PC-3 (cell line): Measurements from ENCODE around the gene ADCY3. TPM values are rescaled to one million over a fixed set of nuclear protein-coding genes. Genes with fewer than 3 reads are reported as not detected.

Experiments used
- ATAC-seq: fragments of 200-7000 bp; cut with Tn5 transposase; 2 replicates; pipeline ENCODE4 v1.9.1; 2020; ENCODE audit warnings: mild to moderate bottlenecking, moderate library complexity
- BruUV-seq: library from RNA; stranded (reverse); fragments of 400-500 nt; replicated peaks from 2 replicates; lab custom pipeline; 2021; lab: Mats Ljungman, UMichigan
- CTCF ChIA-PET: fragments of 300-600 bp; sonication (Branson Sonifier 250); formaldehyde crosslinking; loops from one replicate; lab custom pipeline; 2022; ENCODE audit warnings: antibody characterized with exemption; lab: Charles Lee
- POLR2A ChIA-PET: fragments of 300-600 bp; sonication (Branson Sonifier 250); formaldehyde crosslinking; loops from one replicate; lab custom pipeline; 2022; ENCODE audit warnings: antibody characterized with exemption; ENCODE audit not compliant: unreplicated experiment; lab: Charles Lee
- DNase-seq: peaks from one replicate; pipeline ENCODE4 v3.0.0-alpha.2; 2015
- H2AFZ ChIP-seq: fragments of 300-600 bp; sonication (generic); 2 replicates; pipeline ENCODE4 v1.6.0; 2016; ENCODE audit warnings: antibody characterized with exemption, low read length
- H3F3A ChIP-seq: fragments of 300-600 bp; sonication (generic); one replicate; pipeline ENCODE4 v1.6.0; 2017; ENCODE audit warnings: antibody characterized with exemption, low read length, control low read depth, mild to moderate bottlenecking; ENCODE audit not compliant: unreplicated experiment
- H3K27ac ChIP-seq: fragments of 300-600 bp; sonication (generic); 2 replicates; pipeline ENCODE4 v1.5.1; 2016; ENCODE audit warnings: mild to moderate bottlenecking, low read length
- H3K27me3 ChIP-seq: fragments of 300-600 bp; sonication (generic); 2 replicates; pipeline ENCODE4 v1.6.1; 2016; ENCODE audit warnings: low read length, mixed read lengths
- H3K36me3 ChIP-seq: fragments of 300-600 bp; sonication (generic); 2 replicates; pipeline ENCODE4 v1.6.1; 2016; ENCODE audit warnings: low read depth, mixed run types, low read length, mixed read lengths
- H3K4me1 ChIP-seq: fragments of 300-600 bp; sonication (generic); 2 replicates; pipeline ENCODE4 v1.5.1; 2016; ENCODE audit warnings: low read length; ENCODE audit not compliant: insufficient read depth
- H3K4me2 ChIP-seq: fragments of 300-600 bp; sonication (generic); 2 replicates; pipeline ENCODE4 v1.6.0; 2016; ENCODE audit warnings: low read length
- H3K4me3 ChIP-seq: fragments of 300-600 bp; sonication (generic); 2 replicates; pipeline ENCODE4 v1.5.1; 2016; ENCODE audit warnings: mild to moderate bottlenecking, low read length, mixed read lengths
- H3K79me2 ChIP-seq: fragments of 300-600 bp; sonication (generic); 2 replicates; pipeline ENCODE4 v1.6.1; 2017; ENCODE audit warnings: low read length, mixed read lengths
- H3K9ac ChIP-seq: fragments of 300-600 bp; sonication (generic); 2 replicates; pipeline ENCODE4 v1.6.0; 2016; ENCODE audit warnings: mild to moderate bottlenecking, low read length
- H3K9me2 ChIP-seq: fragments of 300-600 bp; sonication (generic); replicated peaks from 2 replicates; pipeline ENCODE4 v1.6.1; 2016; ENCODE audit warnings: mixed run types, low read length, mixed read lengths
- H3K9me3 ChIP-seq: fragments of 300-600 bp; sonication (generic); 2 replicates; pipeline ENCODE4 v1.6.1; 2016; ENCODE audit warnings: low read length, mixed read lengths
- H4K20me1 ChIP-seq: fragments of 300-600 bp; sonication (generic); 2 replicates; pipeline ENCODE4 v1.6.1; 2016; ENCODE audit warnings: low read length, mixed read lengths
- EZH2 ChIP-seq: fragments of 300-600 bp; sonication (generic); IDR thresholded peaks from one replicate; pipeline ENCODE4 v1.6.1; 2017; ENCODE audit warnings: antibody characterized with exemption, mild to moderate bottlenecking, low read length; ENCODE audit not compliant: unreplicated experiment
- EZH2phosphoT487 ChIP-seq: fragments of 300-600 bp; sonication (generic); IDR thresholded peaks from 2 replicates; pipeline ENCODE4 v1.6.1; 2018; ENCODE audit warnings: mild to moderate bottlenecking, antibody characterized with exemption, low read length, borderline replicate concordance
- intact Hi-C: fragments of 100-400 bp; cut with micrococcal nuclease; formaldehyde crosslinking; loops from 2 replicates; pipeline ENCODE4 v1.9.0; 2023
- total RNA-seq: library from RNA; depleted of rRNA; stranded (reverse); fragments of >200 nt; gene quantifications from 2 replicates; pipeline ENCODE4 v1.2.3, GENCODE V29; 2014
- TF ChIP-seq, protein P1 (sequence below): fragments of 300-600 bp; sonication (generic); conservative IDR thresholded peaks from 2 replicates; pipeline ENCODE4 v1.5.1; 2017; ENCODE audit warnings: antibody characterized with exemption, low read depth, mild to moderate bottlenecking, low read length

The ADCY3 gene
- total RNA-seq, 1 experiment from 2014 or later, result 52.0 TPM

DNA sequence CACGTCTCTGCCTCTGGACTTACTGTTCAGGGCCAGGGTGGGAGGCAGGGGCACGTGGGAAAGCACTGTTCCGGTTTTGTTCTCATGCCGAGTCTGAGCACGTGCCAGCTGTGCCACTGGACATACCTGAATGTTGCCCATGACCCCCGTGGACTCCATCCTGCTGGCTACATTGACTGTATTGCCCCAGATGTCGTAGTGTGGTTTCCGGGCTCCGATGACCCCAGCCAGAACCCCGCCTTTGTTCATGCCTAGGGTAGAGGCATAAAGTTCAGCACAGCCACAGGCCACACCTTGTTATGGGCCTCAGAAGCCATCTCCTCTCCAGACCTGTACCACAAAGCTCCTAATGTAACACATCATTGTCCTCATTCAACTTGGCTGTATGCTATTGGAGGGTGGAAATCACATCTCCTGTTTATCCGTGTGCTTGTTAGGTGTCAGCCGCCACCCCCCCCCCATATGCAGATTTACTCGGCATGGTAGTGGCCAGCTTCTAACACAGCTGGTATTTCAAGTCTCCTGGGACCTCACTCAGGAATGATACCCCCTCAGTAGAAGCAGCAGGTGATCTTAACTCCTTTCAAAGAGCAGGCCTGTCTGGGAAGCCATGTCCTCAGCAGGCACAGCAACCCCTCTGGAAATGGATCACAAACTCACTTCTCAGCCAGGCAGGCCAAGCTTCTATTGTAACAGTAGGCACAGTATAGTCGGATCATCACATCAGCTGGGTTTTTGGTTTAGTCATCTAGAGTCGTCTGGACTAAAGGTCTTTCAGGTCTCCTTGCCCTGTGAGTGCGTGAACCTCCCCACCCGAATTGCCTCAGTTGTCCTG, 99.2 kb downstream of the ADCY3 start:
- no peaks in the 10 kb centered on the region for H3K9me2 ChIP-seq
- H3K4me2 ChIP-seq, result no peak overlapping the region
- no peaks in the 10 kb centered on the region for H3F3A ChIP-seq
- DNase-seq, result no peak
- no TSS peak for BruUV-seq
- peaks cover 50% of the 10 kb centered on the region for H3K36me3 ChIP-seq
- no peaks in the 10 kb centered on the region for H4K20me1 ChIP-seq
- no peak overlapping the region for H2AFZ ChIP-seq
- ChIA-PET CTCF (no interaction called here), POLR2A (no interaction called here)
- no peaks in the 10 kb centered on the region for H3K9me3 ChIP-seq
- H3K4me1 ChIP-seq, result peaks cover 5% of the 10 kb centered on the region
- no peak for ATAC-seq
- TF ChIP-seq EZH2, result no peak
- TF ChIP-seq, protein P1, sequence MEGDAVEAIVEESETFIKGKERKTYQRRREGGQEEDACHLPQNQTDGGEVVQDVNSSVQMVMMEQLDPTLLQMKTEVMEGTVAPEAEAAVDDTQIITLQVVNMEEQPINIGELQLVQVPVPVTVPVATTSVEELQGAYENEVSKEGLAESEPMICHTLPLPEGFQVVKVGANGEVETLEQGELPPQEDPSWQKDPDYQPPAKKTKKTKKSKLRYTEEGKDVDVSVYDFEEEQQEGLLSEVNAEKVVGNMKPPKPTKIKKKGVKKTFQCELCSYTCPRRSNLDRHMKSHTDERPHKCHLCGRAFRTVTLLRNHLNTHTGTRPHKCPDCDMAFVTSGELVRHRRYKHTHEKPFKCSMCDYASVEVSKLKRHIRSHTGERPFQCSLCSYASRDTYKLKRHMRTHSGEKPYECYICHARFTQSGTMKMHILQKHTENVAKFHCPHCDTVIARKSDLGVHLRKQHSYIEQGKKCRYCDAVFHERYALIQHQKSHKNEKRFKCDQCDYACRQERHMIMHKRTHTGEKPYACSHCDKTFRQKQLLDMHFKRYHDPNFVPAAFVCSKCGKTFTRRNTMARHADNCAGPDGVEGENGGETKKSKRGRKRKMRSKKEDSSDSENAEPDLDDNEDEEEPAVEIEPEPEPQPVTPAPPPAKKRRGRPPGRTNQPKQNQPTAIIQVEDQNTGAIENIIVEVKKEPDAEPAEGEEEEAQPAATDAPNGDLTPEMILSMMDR, result no peak
- no peak for TF ChIP-seq EZH2phosphoT487
- H3K27ac ChIP-seq, result no peak overlapping the region
- no peak overlapping the region for H3K4me3 ChIP-seq
- no peaks in the 10 kb centered on the region for H3K27me3 ChIP-seq
- intact Hi-C loops, result no loop called here
- no peak overlapping the region for H3K9ac ChIP-seq
- 0 out of 2 replicates have a peak, but pooled peaks cover 2% of the 10 kb centered on the region for H3K79me2 ChIP-seq

GRCh38 chr2:24820175-24820513, 99.9 kb downstream of the ADCY3 start:
- Histone ChIP-seq H3K27me3 (no peaks in the 10 kb centered on the region), H3K9ac (no peak overlapping the region), H3K4me1 (no peaks in the 10 kb centered on the region), H3K9me3 (no peaks in the 10 kb centered on the region), H3K36me3 (peaks cover 50% of the 10 kb centered on the region), H4K20me1 (no peaks in the 10 kb centered on the region), H2AFZ (no peak overlapping the region), H3F3A (no peaks in the 10 kb centered on the region), H3K79me2 (0 out of 2 replicates have a peak, but pooled peaks cover 4% of the 10 kb centered on the region), H3K27ac (no peak overlapping the region), H3K4me3 (no peak overlapping the region), H3K9me2 (no peaks in the 10 kb centered on the region), H3K4me2 (no peak overlapping the region)
- TF ChIP-seq, protein P1, result no peak
- no peak for TF ChIP-seq EZH2
- no peak for TF ChIP-seq EZH2phosphoT487
- ChIA-PET POLR2A (no interaction called here), CTCF (interaction anchor here (0.8 kb wide), 1 partner anchor 27 kb away, joined by 11 read pairs; the partner anchor contains the start of genes CENPO and PTRHD1)
- BruUV-seq, result no TSS peak
- ATAC-seq, result no peak
- intact Hi-C loops, result no loop called here
- no peak for DNase-seq
